ENCODE data around the gene HDAC4. TPM values are rescaled to one million over a fixed set of nuclear protein-coding genes. Genes with fewer than 3 reads are reported as not detected.

HDAC4 gene
- total RNA-seq, 1 experiment from 2014 or later: 32.0 TPM

DNA sequence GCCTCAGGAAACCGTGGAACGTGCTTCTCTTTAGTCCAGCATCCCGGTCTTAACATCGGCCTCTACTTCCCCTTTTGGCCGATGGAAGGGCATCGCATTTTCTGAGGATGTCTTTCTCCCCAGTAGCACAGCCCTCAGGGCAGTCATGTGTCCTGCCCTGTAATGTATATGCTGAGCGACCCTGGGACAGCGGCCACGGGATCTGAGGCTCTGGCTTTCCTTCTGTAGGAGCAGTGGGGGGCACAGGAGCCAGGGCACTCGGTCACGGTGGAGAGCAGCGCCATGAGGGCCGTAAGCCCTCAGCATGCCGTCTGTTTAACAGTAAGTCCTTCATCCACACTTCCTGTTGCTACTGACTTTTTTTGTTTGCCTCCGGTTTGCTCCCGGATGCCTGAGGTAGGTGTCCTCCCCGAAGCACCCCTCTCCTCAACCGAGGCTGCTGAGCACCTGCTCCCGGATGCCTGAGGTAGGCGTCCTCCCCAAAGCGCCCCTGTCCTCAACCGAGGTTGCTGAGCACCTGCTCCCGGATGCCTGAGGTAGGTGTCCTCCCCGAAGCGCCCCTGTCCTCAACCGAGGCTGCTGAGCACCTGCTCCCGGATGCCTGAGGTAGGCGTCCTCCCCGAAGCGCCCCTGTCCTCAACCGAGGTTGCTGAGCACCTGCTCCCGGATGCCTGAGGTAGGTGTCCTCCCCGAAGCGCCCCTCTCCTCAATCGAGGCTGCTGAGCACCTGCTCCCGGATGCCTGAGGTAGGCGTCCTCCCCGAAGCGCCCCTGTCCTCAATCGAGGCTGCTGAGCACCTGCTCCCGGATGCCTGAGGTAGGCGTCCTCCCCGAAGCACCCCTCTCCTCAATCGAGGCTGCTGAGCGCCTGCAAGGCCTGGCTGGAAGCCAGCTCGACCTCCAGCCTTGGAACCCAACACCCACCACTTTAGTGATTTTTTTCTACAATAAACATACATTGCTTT lies 169.3 kb downstream of the HDAC4 start:
- Histone ChIP-seq H2BK20ac (ENCODE audit: low read depth, low read length, poor library complexity, severe bottlenecking) (no peak overlapping the region), H3K4me1 (ENCODE audit: insufficient read depth, low read length) (no peaks in the 10 kb centered on the region; the same call in 1 of the 2 replicates), H3K23me2 (ENCODE audit: insufficient read length, low read depth, low read length, poor library complexity, severe bottlenecking) (no peaks in the 10 kb centered on the region), H4K91ac (ENCODE audit: insufficient read length, low read depth, low read length) (no peak overlapping the region), H3K18ac (ENCODE audit: insufficient read length, low read depth, low read length) (no peak overlapping the region), H2AK5ac (ENCODE audit: insufficient read length, low read length) (no peak overlapping the region), H3K56ac (ENCODE audit: insufficient read length, low read depth, low read length) (no peak overlapping the region), H3K9ac (ENCODE audit: extremely low read depth, insufficient read length, low read length) (no peak overlapping the region), H2BK120ac (ENCODE audit: low read depth, low read length, poor library complexity, severe bottlenecking) (no peak overlapping the region), H3K4me2 (ENCODE audit: insufficient read depth, insufficient read length, low read length) (no peak overlapping the region), H3K9me3 (ENCODE audit: control insufficient read depth, low read depth, low read length) (no peaks in the 10 kb centered on the region), H4K8ac (replicated peaks; ENCODE audit: insufficient read length, low read depth, low read length) (no peak overlapping the region), H3K79me1 (ENCODE audit: insufficient read depth, low read depth, low read length, poor library complexity, severe bottlenecking) (peaks cover 3% of the 10 kb centered on the region), H4K5ac (ENCODE audit: insufficient read length, low read depth, low read length) (no peak overlapping the region), H3K79me2 (ENCODE audit: insufficient read depth, low read length) (no peaks in the 10 kb centered on the region; the same call in 1 of the 2 replicates), H2BK5ac (ENCODE audit: insufficient read length, low read length) (no peak overlapping the region), H3K23ac (ENCODE audit: insufficient read length, low read depth, low read length) (no peak overlapping the region), H2BK12ac (ENCODE audit: insufficient read length, low read depth, low read length) (no peak overlapping the region), H2AFZ (ENCODE audit: low read length) (no peak overlapping the region), H4K20me1 (ENCODE audit: control insufficient read depth, insufficient read depth, insufficient read length) (no peaks in the 10 kb centered on the region), H3T11ph (ENCODE audit: low read length) (no peak overlapping the region), H2BK15ac (ENCODE audit: low read depth, low read length) (no peak overlapping the region), H3K14ac (ENCODE audit: insufficient read depth, low read length) (no peak overlapping the region; the same call in 1 of the 2 replicates), H3K27me3 (ENCODE audit: insufficient read depth, low read length) (no peaks in the 10 kb centered on the region), H3K4ac (ENCODE audit: low read depth, low read length) (no peak overlapping the region), H3K27ac (ENCODE audit: insufficient read length, low read depth, low read length) (no peak overlapping the region)
- no peak for DNase-seq
- Mint-ChIP-seq H3K9me3 (no peaks in the 10 kb centered on the region; a peak in 1 of 5 replicates), H3K36me3 (ENCODE audit: insufficient read depth in 1 of 3, low read depth in 3 of 3) (no peaks in the 10 kb centered on the region; a peak in 1 of 7 replicates), H3K27ac (no peak overlapping the region; a peak in 1 of 7 replicates), H3K4me3 (no peak overlapping the region), H3K4me1 (peaks cover 13 to 35% of the 10 kb centered on the region in 2 experiments), H3K27me3 (ENCODE audit: low read depth) (no peaks in the 10 kb centered on the region)
- no CpG with 5 or more reads among the region's 46 CpGs for WGBS (ENCODE audit: extremely low coverage, insufficient read length, low lambda C conversion rate)
- TF ChIP-seq, protein P1, sequence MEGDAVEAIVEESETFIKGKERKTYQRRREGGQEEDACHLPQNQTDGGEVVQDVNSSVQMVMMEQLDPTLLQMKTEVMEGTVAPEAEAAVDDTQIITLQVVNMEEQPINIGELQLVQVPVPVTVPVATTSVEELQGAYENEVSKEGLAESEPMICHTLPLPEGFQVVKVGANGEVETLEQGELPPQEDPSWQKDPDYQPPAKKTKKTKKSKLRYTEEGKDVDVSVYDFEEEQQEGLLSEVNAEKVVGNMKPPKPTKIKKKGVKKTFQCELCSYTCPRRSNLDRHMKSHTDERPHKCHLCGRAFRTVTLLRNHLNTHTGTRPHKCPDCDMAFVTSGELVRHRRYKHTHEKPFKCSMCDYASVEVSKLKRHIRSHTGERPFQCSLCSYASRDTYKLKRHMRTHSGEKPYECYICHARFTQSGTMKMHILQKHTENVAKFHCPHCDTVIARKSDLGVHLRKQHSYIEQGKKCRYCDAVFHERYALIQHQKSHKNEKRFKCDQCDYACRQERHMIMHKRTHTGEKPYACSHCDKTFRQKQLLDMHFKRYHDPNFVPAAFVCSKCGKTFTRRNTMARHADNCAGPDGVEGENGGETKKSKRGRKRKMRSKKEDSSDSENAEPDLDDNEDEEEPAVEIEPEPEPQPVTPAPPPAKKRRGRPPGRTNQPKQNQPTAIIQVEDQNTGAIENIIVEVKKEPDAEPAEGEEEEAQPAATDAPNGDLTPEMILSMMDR (conservative IDR thresholded peaks at IDR 0.05): no peak
